Lung (tissue), 12 donors: Measurements from ENCODE around the gene RAI2. TPM values are rescaled to one million over a fixed set of nuclear protein-coding genes. Genes with fewer than 3 reads are reported as not detected.

Experiments used
- ATAC-seq: fragments of 200-7000 bp; cut with Tn5 transposase; one replicate; pipeline ENCODE4 v1.9.1; 2020; ENCODE audit warnings: moderate number of reproducible peaks; ENCODE audit not compliant: insufficient read depth, low FRiP score
- DNase-seq, 3 donors: peaks; one replicate each; pipeline ENCODE4 v3.0.0-alpha.2; 2013 to 2017
- H3K27ac ChIP-seq, 2 donors: one replicate each; pipeline ENCODE4 v1.5.1; 2013; ENCODE audit warnings: mild to moderate bottlenecking in 2 of 2, moderate library complexity in 2 of 2, control low read depth in 1 of 2, inconsistent platforms in 1 of 2, low read depth in 1 of 2, low read length in 1 of 2
- H3K27me3 ChIP-seq, 3 donors: one replicate each; pipeline ENCODE4 v1.5.1; 2013; ENCODE audit warnings: low read length in 2 of 3; ENCODE audit not compliant: control insufficient read depth in 3 of 3, insufficient read depth in 3 of 3
- H3K36me3 ChIP-seq, 4 donors: one replicate each; pipeline ENCODE4 v1.5.1; 2013; ENCODE audit warnings: low read length in 4 of 4, mild to moderate bottlenecking in 1 of 4, moderate library complexity in 1 of 4; ENCODE audit not compliant: control insufficient read depth in 4 of 4, insufficient read depth in 4 of 4
- H3K4me1 ChIP-seq, 5 donors: one replicate each; pipeline ENCODE4 v1.5.1; 2013; ENCODE audit warnings: low read length in 5 of 5, mild to moderate bottlenecking in 2 of 5, moderate library complexity in 1 of 5; ENCODE audit not compliant: control insufficient read depth in 5 of 5, insufficient read depth in 5 of 5
- H3K4me3 ChIP-seq: one replicate; pipeline ENCODE4 v1.5.1; 2013; ENCODE audit warnings: mild to moderate bottlenecking, control low read depth, moderate library complexity
- H3K9ac ChIP-seq, 2 donors: one replicate each; pipeline ENCODE4 v1.5.1; 2013; ENCODE audit warnings: low read length in 2 of 2, control low read depth in 1 of 2; ENCODE audit not compliant: insufficient read depth in 1 of 2
- H3K9me3 ChIP-seq, 4 donors: one replicate each; pipeline ENCODE4 v1.5.1; 2013; ENCODE audit warnings: low read length in 3 of 4, mild to moderate bottlenecking in 1 of 4, moderate library complexity in 1 of 4; ENCODE audit not compliant: control insufficient read depth in 4 of 4, insufficient read depth in 3 of 4
- WGBS, 2 donors: extraction: QIAGEN DNeasy Blood & Tissue Kit; methylation state at CpG; one replicate each; pipeline ENCODE4 v1.1.7; 2013; 5-methylcytosine and 5-hydroxymethylcytosine counted together
- polyA plus RNA-seq, 2 donors: library from polyadenylated mRNA; stranded (reverse); fragments of 200-250 nt; gene quantifications; one replicate each; pipeline ENCODE4 v1.2.1, GENCODE V29; 2013
- total RNA-seq, 2 donors: library from RNA; depleted of rRNA in 1 of 2; stranded (reverse); fragments of >200 nt in 1 of 2; gene quantifications; one replicate each; pipeline ENCODE4 v1.2.1, GENCODE V29; 2014 to 2021
- TF ChIP-seq, protein P1 (sequence below): IDR thresholded peaks from 2 replicates; pipeline ENCODE4 v1.5.1; 2012; ENCODE audit warnings: mild to moderate bottlenecking; ENCODE audit errors: control extremely low read depth, extremely low read depth
- donor health status: control.
- donor health status: control.
- donor health status: Bipolar disorder and iron deficiency.
- donor health status: healthy.
- donor health status: DM: yes; HTN: yes; CAD: no.

Gene RAI2
- total and polyA plus RNA-seq, 4 donors = 11.5 to 19.9 (median 13.6) TPM

DNA sequence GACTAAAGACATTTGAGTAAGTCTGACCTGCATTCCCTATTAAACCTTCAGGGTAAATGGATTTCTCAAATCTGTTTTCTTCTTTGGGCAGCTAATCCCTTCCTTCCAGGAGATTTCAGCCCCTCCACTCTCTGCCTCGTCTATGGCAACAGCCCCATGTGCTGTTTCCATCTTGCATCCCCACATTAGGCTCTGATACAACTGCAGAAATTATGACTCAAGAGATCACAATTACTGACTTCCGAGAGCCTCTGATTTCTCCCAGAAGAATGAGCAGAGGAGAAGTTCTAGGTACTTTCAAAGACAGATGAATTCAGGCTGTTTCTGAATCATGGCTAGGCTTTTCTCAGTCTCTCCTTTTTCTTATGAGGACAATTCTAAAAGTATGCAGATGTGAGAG, 38.7 kb downstream of the RAI2 start:
- TF ChIP-seq, protein P1, sequence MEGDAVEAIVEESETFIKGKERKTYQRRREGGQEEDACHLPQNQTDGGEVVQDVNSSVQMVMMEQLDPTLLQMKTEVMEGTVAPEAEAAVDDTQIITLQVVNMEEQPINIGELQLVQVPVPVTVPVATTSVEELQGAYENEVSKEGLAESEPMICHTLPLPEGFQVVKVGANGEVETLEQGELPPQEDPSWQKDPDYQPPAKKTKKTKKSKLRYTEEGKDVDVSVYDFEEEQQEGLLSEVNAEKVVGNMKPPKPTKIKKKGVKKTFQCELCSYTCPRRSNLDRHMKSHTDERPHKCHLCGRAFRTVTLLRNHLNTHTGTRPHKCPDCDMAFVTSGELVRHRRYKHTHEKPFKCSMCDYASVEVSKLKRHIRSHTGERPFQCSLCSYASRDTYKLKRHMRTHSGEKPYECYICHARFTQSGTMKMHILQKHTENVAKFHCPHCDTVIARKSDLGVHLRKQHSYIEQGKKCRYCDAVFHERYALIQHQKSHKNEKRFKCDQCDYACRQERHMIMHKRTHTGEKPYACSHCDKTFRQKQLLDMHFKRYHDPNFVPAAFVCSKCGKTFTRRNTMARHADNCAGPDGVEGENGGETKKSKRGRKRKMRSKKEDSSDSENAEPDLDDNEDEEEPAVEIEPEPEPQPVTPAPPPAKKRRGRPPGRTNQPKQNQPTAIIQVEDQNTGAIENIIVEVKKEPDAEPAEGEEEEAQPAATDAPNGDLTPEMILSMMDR = no peak
- H3K4me3 ChIP-seq = no peak overlapping the region
- WGBS, 2 donors = 69 to 87% methylated on average over 2 of the region's 2 CpGs
- peaks cover 0 to 32% (median 7%) of the 10 kb centered on the region in 5 donors for H3K4me1 ChIP-seq
- no peaks in the 10 kb centered on the region for H3K9me3 ChIP-seq
- no peak overlapping the region for H3K9ac ChIP-seq
- ATAC-seq = no peak
- no peak overlapping the region for H3K27ac ChIP-seq
- H3K27me3 ChIP-seq = peaks cover 0 to 16% (median 12%) of the 10 kb centered on the region in 3 donors
- H3K36me3 ChIP-seq = no peaks in the 10 kb centered on the region
- no peak for DNase-seq

- H3K4me3 ChIP-seq = no peak overlapping the region
- WGBS, 2 donors = 42 to 68% methylated on average over 3 of the region's 3 CpGs
- H3K36me3 ChIP-seq = no peaks in the 10 kb centered on the region
- H3K9me3 ChIP-seq = no peaks in the 10 kb centered on the region
- TF ChIP-seq, protein P1 = no peak
- no peak overlapping the region for H3K27ac ChIP-seq
- H3K4me1 ChIP-seq = peaks cover 0 to 26% (median 10%) of the 10 kb centered on the region in 5 donors
- ATAC-seq (no peak), DNase-seq (peak; percentile 59 to 88 (median 80))
- H3K9ac ChIP-seq = no peak overlapping the region
- peaks cover 0 to 23% (median 19%) of the 10 kb centered on the region in 3 donors for H3K27me3 ChIP-seq
These were observed 41.0 kb downstream of the RAI2 start for GRCh38 chrX:17820100-17820499.

DNA sequence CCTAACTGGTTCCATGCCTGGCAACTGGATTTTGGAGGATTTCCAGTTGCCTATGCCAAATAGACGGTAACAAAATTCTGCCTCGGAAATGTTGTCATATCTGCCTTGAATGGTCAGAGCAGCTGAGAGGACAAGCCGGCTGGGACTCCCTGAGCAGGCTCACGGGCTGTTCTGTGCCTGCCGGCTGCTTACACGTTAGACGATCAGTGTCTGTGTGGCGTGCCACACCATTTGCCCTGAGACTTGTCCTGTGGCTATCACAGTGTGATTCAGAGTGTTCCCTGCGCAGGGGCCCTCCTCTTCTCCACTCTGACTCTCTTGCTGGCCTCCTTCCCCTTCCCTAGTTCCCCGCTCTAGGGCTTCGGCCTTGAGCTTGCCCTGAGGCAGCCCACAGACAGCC, 42.4 kb downstream of the RAI2 start:
- ATAC-seq (no peak), DNase-seq (no peak)
- H3K9ac ChIP-seq = no peak overlapping the region
- H3K4me1 ChIP-seq = peaks cover 0 to 17% (median 6%) of the 10 kb centered on the region in 5 donors
- H3K4me3 ChIP-seq = no peak overlapping the region
- H3K27ac ChIP-seq = no peak overlapping the region
- WGBS, 2 donors = 81 to 89% methylated on average over 10 to 11 of the region's 11 CpGs
- TF ChIP-seq, protein P1 = no peak
- peaks cover 0 to under 1% (median 0%) of the 10 kb centered on the region in 4 donors for H3K9me3 ChIP-seq
- H3K36me3 ChIP-seq = no peaks in the 10 kb centered on the region
- peaks cover 0 to 23% (median 20%) of the 10 kb centered on the region in 3 donors for H3K27me3 ChIP-seq

DNA sequence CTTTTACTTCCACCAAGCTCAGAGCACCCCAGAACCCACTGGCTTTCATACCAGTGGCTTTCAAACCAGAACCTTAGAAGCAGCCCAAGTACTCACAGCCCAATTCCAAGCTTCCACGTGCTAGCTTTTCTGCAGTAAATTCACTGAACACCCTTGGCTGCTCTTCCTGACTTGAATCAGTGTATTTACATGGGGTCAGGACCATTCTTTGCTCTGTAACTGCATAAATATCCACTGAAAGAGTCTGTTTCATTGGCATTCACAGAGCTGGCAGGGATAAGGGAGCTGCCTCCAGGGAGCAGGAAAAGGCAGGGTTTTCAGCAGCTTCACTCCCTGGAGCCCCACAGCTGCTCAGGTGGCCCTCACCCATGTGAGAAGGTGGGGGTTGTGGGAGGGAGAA, 43.8 kb downstream of the RAI2 start:
- Histone ChIP-seq H3K4me3 (no peak overlapping the region), H3K4me1 (peaks cover 0 to 23% (median 6%) of the 10 kb centered on the region in 5 donors), H3K9me3 (peaks cover 0 to 2% (median 0%) of the 10 kb centered on the region in 4 donors), H3K27ac (no peak overlapping the region), H3K9ac (no peak overlapping the region), H3K27me3 (peaks cover 0 to 29% (median 29%) of the 10 kb centered on the region in 3 donors), H3K36me3 (no peaks in the 10 kb centered on the region)
- no peak for ATAC-seq
- 38 to 78% methylated on average over 1 of the region's 1 CpG for WGBS, 2 donors
- peak in 1 of 3 donors; percentile 37 for DNase-seq
- TF ChIP-seq, protein P1 = no peak
